GM23248 (cell line): ENCODE measurements around the gene SMARCC2.

Experiments
- EZH2 ChIP-seq: fragments of 200-600 bp; sonication (generic); IDR thresholded peaks from 2 replicates; pipeline ENCODE4 v1.6.1; 2018; ENCODE audit warnings: antibody characterized with exemption, mild to moderate bottlenecking; ENCODE audit not compliant: insufficient read depth, poor library complexity, severe bottlenecking
- EZH2phosphoT487 ChIP-seq: fragments of 200-600 bp; sonication (generic); IDR thresholded peaks from 2 replicates; pipeline ENCODE4 v1.6.1; 2018; ENCODE audit warnings: antibody characterized with exemption, moderate library complexity, mild to moderate bottlenecking, low read depth; ENCODE audit not compliant: insufficient read depth

DNA sequence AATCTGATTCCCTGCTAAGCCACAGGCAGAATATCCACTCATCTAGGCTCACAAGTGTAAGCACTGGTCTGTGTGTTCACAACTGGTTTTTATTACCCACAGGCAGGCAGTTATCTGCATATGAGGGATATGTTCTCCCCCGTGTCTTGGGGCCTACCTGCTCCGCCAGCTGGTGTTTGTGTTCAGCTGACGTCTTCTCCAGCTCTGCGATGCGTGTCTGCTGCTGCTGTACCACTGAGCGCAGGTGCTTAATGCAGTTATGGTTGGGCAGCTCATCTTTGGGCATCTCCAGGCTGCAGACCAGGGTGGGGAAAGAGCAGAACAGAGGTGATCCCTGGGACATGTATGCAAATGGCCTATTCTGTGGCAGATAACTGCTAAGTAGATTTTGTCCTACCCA is 18.7 kb upstream of the SMARCC2 start:
- no peak for TF ChIP-seq EZH2
- no peak for TF ChIP-seq EZH2phosphoT487
